KBM-7 (cell line): Measurements from ENCODE around the gene RHOA.

Experiments used
- DNase-seq: peaks from one replicate; pipeline ENCODE4 v3.0.0-alpha.2; 2015
- in situ Hi-C: fragments of 300-500 bp; cut with MboI; formaldehyde crosslinking; loops from 2 replicates; pipeline ENCODE4 v1.14.3; 2020; ENCODE audit warnings: low sequenced_read_pairs, low pct_unique_long_range_greater_than_20kb, mixed read lengths

RHOA gene

GRCh38 chr3:49411968-49412631 lies at the start of gene RHOA, which contains the start of gene TCTA:
Gene RHOA, minus strand, starts transcription at chr3:49411976. Its CDS starts 36,387 bp downstream, at chr3:49375589.
Gene TCTA, plus strand, starts transcription at chr3:49412423. Its CDS starts 4 bp downstream, at chr3:49412427.
- DNase-seq, result peak; percentile 100
- in situ Hi-C loops, result no loop called here

GRCh38 chr3:49460956-49461355 lies 49.2 kb upstream of the RHOA start:
- DNase-seq, result no peak
- in situ Hi-C loops, result no loop called here

- in situ Hi-C loops, result no loop called here
- no peak for DNase-seq
Measured at GRCh38 chr3:49460188-49460890, 48.6 kb upstream of the RHOA start.

- no peak for DNase-seq
- in situ Hi-C loops, result no loop called here
Measured at GRCh38 chr3:49456466-49456865, 44.7 kb upstream of the RHOA start.

GRCh38 chr3:49454898-49455681 lies 43.3 kb upstream of the RHOA start:
- in situ Hi-C loops, result no loop called here
- DNase-seq, result no peak

GRCh38 chr3:49454458-49454857 lies 42.7 kb upstream of the RHOA start:
- no peak for DNase-seq
- in situ Hi-C loops, result no loop called here

- in situ Hi-C loops, result no loop called here
- no peak for DNase-seq
Measured at GRCh38 chr3:49453621-49454020, 41.8 kb upstream of the RHOA start.

GRCh38 chr3:49445391-49445790 lies 33.6 kb upstream of the RHOA start:
- in situ Hi-C loops, result no loop called here
- DNase-seq, result no peak

- in situ Hi-C loops, result no loop called here
- DNase-seq, result no peak
Measured at GRCh38 chr3:49434731-49435130, 23.0 kb upstream of the RHOA start.

- in situ Hi-C loops, result no loop called here
- no peak for DNase-seq
Measured at GRCh38 chr3:49428752-49429080, 16.9 kb upstream of the RHOA start.

GRCh38 chr3:49427586-49427985 lies 15.8 kb upstream of the RHOA start:
- no peak for DNase-seq
- in situ Hi-C loops, result no loop called here

GRCh38 chr3:49424816-49425215 lies 13.0 kb upstream of the RHOA start:
- in situ Hi-C loops, result no loop called here
- no peak for DNase-seq

GRCh38 chr3:49422379-49423248 lies 10.8 kb upstream of the RHOA start, which contains the start of gene AMT:
Gene AMT, minus strand, starts transcription at chr3:49422473. Its CDS starts 23 bp downstream, at chr3:49422450.
- in situ Hi-C loops, result no loop called here
- no peak for DNase-seq

- in situ Hi-C loops, result no loop called here
- DNase-seq, result no peak
Measured at GRCh38 chr3:49421890-49422378, 10.2 kb upstream of the RHOA start.

- in situ Hi-C loops, result no loop called here
- no peak for DNase-seq
Measured at GRCh38 chr3:49417516-49418120, 5.8 kb upstream of the RHOA start.

GRCh38 chr3:49416867-49417266 lies 5.1 kb upstream of the RHOA start:
- in situ Hi-C loops, result no loop called here
- DNase-seq, result no peak

GRCh38 chr3:49415931-49416601 lies 4.3 kb upstream of the RHOA start:
- DNase-seq, result peak; percentile 78
- in situ Hi-C loops, result no loop called here

GRCh38 chr3:49414753-49415152 lies 3.0 kb upstream of the RHOA start:
- DNase-seq, result no peak
- in situ Hi-C loops, result no loop called here
